Smooth muscle cell (in vitro differentiated cells): ENCODE data around the gene SHISA7. TPM values are rescaled to one million over a fixed set of nuclear protein-coding genes. Genes with fewer than 3 reads are reported as not detected.

ENCODE experiments used
- DNase-seq: peaks from one replicate; lab custom pipeline; 2025; ENCODE audit not compliant: unreplicated experiment; lab: John Stamatoyannopoulos, UW
- H2AFZ ChIP-seq: fragments of 200-600 bp; sonication (generic); 2 replicates; pipeline ENCODE4 v1.6.0; 2016; ENCODE audit warnings: antibody characterized with exemption, low read depth, mild to moderate bottlenecking
- H3F3A ChIP-seq: fragments of 200-600 bp; sonication (generic); 2 replicates; pipeline ENCODE4 v1.6.0; 2017; ENCODE audit warnings: antibody characterized with exemption, low read depth
- H3K27ac ChIP-seq: fragments of 200-600 bp; sonication (generic); 2 replicates; pipeline ENCODE4 v1.5.1; 2016; ENCODE audit warnings: low read depth, mild to moderate bottlenecking
- H3K27me3 ChIP-seq: fragments of 200-600 bp; sonication (generic); 2 replicates; pipeline ENCODE4 v1.6.1; 2016; ENCODE audit warnings: low read depth, mild to moderate bottlenecking
- H3K36me3 ChIP-seq: fragments of 200-600 bp; sonication (generic); 2 replicates; pipeline ENCODE4 v1.5.1; 2016; ENCODE audit warnings: low read depth
- H3K4me1 ChIP-seq: fragments of 200-600 bp; sonication (generic); 2 replicates; pipeline ENCODE4 v1.5.1; 2016; ENCODE audit warnings: low read depth
- H3K4me2 ChIP-seq: fragments of 200-600 bp; sonication (generic); 2 replicates; pipeline ENCODE4 v1.6.0; 2016; ENCODE audit warnings: mild to moderate bottlenecking
- H3K4me3 ChIP-seq: fragments of 200-600 bp; sonication (generic); 2 replicates; pipeline ENCODE4 v1.5.1; 2016; ENCODE audit warnings: mild to moderate bottlenecking
- H3K79me2 ChIP-seq: fragments of 200-600 bp; sonication (generic); 2 replicates; pipeline ENCODE4 v1.6.0; 2016; ENCODE audit warnings: low read depth, mild to moderate bottlenecking
- H3K9ac ChIP-seq: fragments of 200-600 bp; sonication (generic); 2 replicates; pipeline ENCODE4 v1.6.0; 2016; ENCODE audit warnings: low read depth
- H3K9me3 ChIP-seq: fragments of 200-600 bp; sonication (generic); replicated peaks from 2 replicates; pipeline ENCODE4 v1.5.1; 2016; ENCODE audit warnings: low read depth
- H4K20me1 ChIP-seq: fragments of 200-600 bp; sonication (generic); 2 replicates; pipeline ENCODE4 v1.6.0; 2016; ENCODE audit warnings: low read depth
- CTCF ChIP-seq: fragments of 200-600 bp; sonication (generic); IDR thresholded peaks from 2 replicates; pipeline ENCODE4 v1.5.1; 2017; ENCODE audit warnings: borderline replicate concordance, mild to moderate bottlenecking, antibody characterized with exemption; ENCODE audit not compliant: insufficient read depth, poor library complexity, severe bottlenecking
- WGBS: methylation state at CpG from one replicate; pipeline ENCODE4 v1.1.7; 2016; ENCODE audit warnings: low lambda C conversion rate; 5-methylcytosine and 5-hydroxymethylcytosine counted together
- polyA plus RNA-seq: library from polyadenylated mRNA; unstranded; fragments of >200 nt; fragmentation: Nextera tagmentation; extraction: Ambion mirVana; gene quantifications from 2 replicates; pipeline ENCODE4 v1.2.1, GENCODE V29; 2016
- total RNA-seq: library from RNA; depleted of rRNA; stranded (reverse); fragments of >200 nt; gene quantifications from 2 replicates; pipeline ENCODE4 v1.2.3, GENCODE V29; 2014

The SHISA7 gene
- total and polyA plus RNA-seq, 2 experiments from 2014 or later: not detected

GRCh38 chr19:55441692-55442321, 1.3 kb downstream of the SHISA7 start:
- DNase-seq: no peak
- Histone ChIP-seq H3K27me3 (peaks cover 83% of the 10 kb centered on the region), H3K79me2 (no peaks in the 10 kb centered on the region), H3K27ac (no peak overlapping the region), H4K20me1 (no peaks in the 10 kb centered on the region), H3K36me3 (no peaks in the 10 kb centered on the region), H2AFZ (no peak overlapping the region), H3K9me3 (no peaks in the 10 kb centered on the region), H3K4me2 (no peak overlapping the region), H3K4me3 (no peak overlapping the region), H3K9ac (no peak overlapping the region), H3K4me1 (no peaks in the 10 kb centered on the region), H3F3A (no peaks in the 10 kb centered on the region)
- 4% methylated on average over 33 of the region's 39 CpGs for WGBS
- no peak for TF ChIP-seq CTCF

- H3K4me3 ChIP-seq: no peak overlapping the region
- no peaks in the 10 kb centered on the region for H3K79me2 ChIP-seq
- no peak overlapping the region for H3K9ac ChIP-seq
- no peaks in the 10 kb centered on the region for H4K20me1 ChIP-seq
- no peaks in the 10 kb centered on the region for H3F3A ChIP-seq
- no peak for DNase-seq
- no peaks in the 10 kb centered on the region for H3K36me3 ChIP-seq
- WGBS: 12% methylated on average over 20 of the region's 21 CpGs
- TF ChIP-seq CTCF: no peak
- no peaks in the 10 kb centered on the region for H3K4me1 ChIP-seq
- H3K9me3 ChIP-seq: no peaks in the 10 kb centered on the region
- H2AFZ ChIP-seq: no peak overlapping the region
- H3K4me2 ChIP-seq: no peak overlapping the region
- peaks cover 78% of the 10 kb centered on the region for H3K27me3 ChIP-seq
- no peak overlapping the region for H3K27ac ChIP-seq
Measured at GRCh38 chr19:55441319-55441691, 1.8 kb downstream of the SHISA7 start.

- no peaks in the 10 kb centered on the region for H4K20me1 ChIP-seq
- H3K27ac ChIP-seq: no peak overlapping the region
- H3K36me3 ChIP-seq: no peaks in the 10 kb centered on the region
- no peak overlapping the region for H2AFZ ChIP-seq
- H3K4me1 ChIP-seq: no peaks in the 10 kb centered on the region
- 17% methylated on average over 33 of the region's 39 CpGs for WGBS
- H3K27me3 ChIP-seq: peaks cover 74% of the 10 kb centered on the region
- H3K4me2 ChIP-seq: no peak overlapping the region
- H3K9me3 ChIP-seq: no peaks in the 10 kb centered on the region
- H3K9ac ChIP-seq: no peak overlapping the region
- no peak overlapping the region for H3K4me3 ChIP-seq
- H3K79me2 ChIP-seq: no peaks in the 10 kb centered on the region
- H3F3A ChIP-seq: no peaks in the 10 kb centered on the region
- no peak for TF ChIP-seq CTCF
- DNase-seq: no peak
Measured at GRCh38 chr19:55440411-55441105, 2.5 kb downstream of the SHISA7 start.

- no peak overlapping the region for H3K9ac ChIP-seq
- no peak overlapping the region for H3K4me2 ChIP-seq
- 62% methylated on average over 5 of the region's 5 CpGs for WGBS
- H3F3A ChIP-seq: no peaks in the 10 kb centered on the region
- no peaks in the 10 kb centered on the region for H3K4me1 ChIP-seq
- DNase-seq: no peak
- H3K4me3 ChIP-seq: no peak overlapping the region
- no peaks in the 10 kb centered on the region for H3K36me3 ChIP-seq
- H3K27me3 ChIP-seq: peaks cover 60% of the 10 kb centered on the region
- no peak for TF ChIP-seq CTCF
- H3K9me3 ChIP-seq: no peaks in the 10 kb centered on the region
- no peak overlapping the region for H3K27ac ChIP-seq
- H2AFZ ChIP-seq: no peak overlapping the region
- H4K20me1 ChIP-seq: no peaks in the 10 kb centered on the region
- H3K79me2 ChIP-seq: no peaks in the 10 kb centered on the region
Measured at GRCh38 chr19:55439052-55439451, 4.0 kb downstream of the SHISA7 start.
